Measurements from ENCODE around the gene ADAMTS2.

ADAMTS2 gene

DNA sequence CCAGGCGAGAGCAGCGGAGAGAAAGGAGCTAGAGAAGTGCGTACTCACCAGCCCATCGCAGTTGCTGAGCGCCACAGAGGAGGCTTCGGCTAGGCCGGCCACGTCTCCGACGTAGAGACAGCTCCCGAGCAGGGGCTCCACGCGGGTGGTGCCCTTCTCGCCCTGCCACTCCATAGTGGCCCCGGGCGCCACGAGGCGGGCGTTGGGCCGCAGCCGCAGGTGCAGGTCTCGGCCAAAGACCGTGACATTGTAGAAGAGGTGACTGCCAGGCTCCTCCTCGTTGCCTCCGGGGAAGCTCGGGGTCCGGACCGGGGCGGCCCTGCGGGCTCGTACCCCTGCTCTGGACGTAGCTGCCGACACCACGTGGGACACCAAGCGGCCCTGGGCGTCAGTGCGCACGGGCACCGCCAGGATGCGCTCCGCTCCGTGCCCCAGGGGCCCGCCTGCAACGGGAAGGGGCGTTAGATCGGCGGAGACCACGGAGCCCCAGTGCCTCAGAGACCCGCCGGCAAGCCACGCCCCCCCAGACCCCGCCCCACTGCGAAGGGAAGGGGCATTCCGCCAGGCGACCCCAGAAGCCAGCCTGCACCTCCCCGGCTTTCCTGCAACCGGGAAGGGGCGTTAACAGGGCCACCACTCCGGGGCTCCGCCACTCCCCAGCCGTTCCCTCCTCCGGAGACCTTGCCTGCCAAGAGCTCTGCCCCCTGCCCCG is 1.4 kb downstream of the ADAMTS2 start:
- Histone ChIP-seq H3K4ac (ENCODE audit: low read depth, low read length) (no peak overlapping the region), H3K79me1 (ENCODE audit: low read length) (no peaks in the 10 kb centered on the region), H3K27ac (ENCODE audit: low read depth, low read length) (no peak overlapping the region), H3K23ac (ENCODE audit: low read length) (peak overlapping the region; percentile 29), H3K27me3 (ENCODE audit: insufficient read depth, low read length, poor library complexity) (peaks cover 4% of the 10 kb centered on the region), H3K4me1 (ENCODE audit: control insufficient read depth, low read depth, low read length) (no peaks in the 10 kb centered on the region), H2AK5ac (ENCODE audit: low read length) (no peak overlapping the region), H4K5ac (ENCODE audit: low read length) (no peak overlapping the region), H3K56ac (ENCODE audit: low read length) (peak overlapping the region; percentile 65), H2BK15ac (replicated peaks; ENCODE audit: low read depth) (no peak overlapping the region), H2BK5ac (ENCODE audit: low read length) (no peak overlapping the region), H3K9ac (ENCODE audit: low read length) (peak overlapping the region; percentile 62), H3K18ac (ENCODE audit: low read length) (no peak overlapping the region), H3K4me3 (ENCODE audit: low read length) (peak overlapping the region; percentile 43), H3K79me2 (ENCODE audit: control insufficient read depth, insufficient read depth, low read length) (no peaks in the 10 kb centered on the region), H4K8ac (ENCODE audit: low read depth, low read length) (no peak overlapping the region), H3K4me2 (ENCODE audit: low read length) (peak overlapping the region; percentile 86), H3K36me3 (ENCODE audit: control insufficient read depth, insufficient read depth, low read length) (no peaks in the 10 kb centered on the region), H2BK120ac (ENCODE audit: low read depth, low read length) (no peak overlapping the region)
- WGBS (ENCODE audit: extremely low coverage, insufficient coverage, low lambda C conversion rate), result no CpG with 5 or more reads among the region's 63 CpGs
- DNase-seq, result peak; percentile 74

DNA sequence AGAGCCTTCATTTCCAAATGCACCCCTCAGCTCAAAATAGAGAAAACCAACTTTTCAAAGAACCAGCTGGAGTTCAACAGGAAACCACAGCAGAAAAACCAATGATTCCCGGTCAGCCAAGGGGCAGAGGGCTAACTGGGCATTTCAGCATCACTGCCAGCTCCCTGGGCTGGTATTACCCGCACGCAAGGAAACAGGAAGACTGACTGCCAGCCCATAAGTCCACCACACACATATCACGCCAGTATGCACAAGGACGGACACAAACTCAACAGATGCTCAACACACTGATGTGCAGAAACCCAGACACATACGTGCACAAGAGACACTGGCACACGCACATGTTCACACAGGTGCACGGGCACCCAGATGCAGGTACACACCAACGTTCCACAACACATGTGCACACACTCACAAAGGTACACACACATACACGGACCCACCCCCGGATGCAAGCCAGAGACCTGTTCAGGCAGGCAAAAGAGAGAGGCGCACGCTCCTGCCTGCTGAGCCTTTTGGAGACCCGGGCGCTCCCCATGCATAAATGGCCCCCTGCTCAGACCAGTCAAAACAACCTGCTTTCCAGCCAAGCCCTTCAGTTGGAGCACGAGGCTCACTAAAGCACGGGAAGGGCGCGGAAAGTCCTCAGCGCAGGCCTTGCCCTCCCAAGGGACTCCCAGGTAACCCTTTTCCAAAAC is 2.1 kb downstream of the ADAMTS2 start:
- peak overlapping the region; percentile 86 for H3K4me2 ChIP-seq (ENCODE audit: low read length)
- no peak overlapping the region for H3K23ac ChIP-seq (ENCODE audit: low read length)
- H3K4ac ChIP-seq (ENCODE audit: low read depth, low read length), result no peak overlapping the region
- H3K56ac ChIP-seq (ENCODE audit: low read length), result no peak overlapping the region
- no peaks in the 10 kb centered on the region for H3K4me1 ChIP-seq (ENCODE audit: control insufficient read depth, low read depth, low read length)
- no peak overlapping the region for H4K5ac ChIP-seq (ENCODE audit: low read length)
- H2AK5ac ChIP-seq (ENCODE audit: low read length), result no peak overlapping the region
- no peak overlapping the region for H2BK5ac ChIP-seq (ENCODE audit: low read length)
- no peaks in the 10 kb centered on the region for H3K79me1 ChIP-seq (ENCODE audit: low read length)
- no peak for DNase-seq
- no peak overlapping the region for H3K9ac ChIP-seq (ENCODE audit: low read length)
- no CpG with 5 or more reads among the region's 20 CpGs for WGBS (ENCODE audit: extremely low coverage, insufficient coverage, low lambda C conversion rate)
- no peak overlapping the region for H2BK15ac ChIP-seq (replicated peaks; ENCODE audit: low read depth)
- H2BK120ac ChIP-seq (ENCODE audit: low read depth, low read length), result no peak overlapping the region
- H3K4me3 ChIP-seq (ENCODE audit: low read length), result no peak overlapping the region
- H3K79me2 ChIP-seq (ENCODE audit: control insufficient read depth, insufficient read depth, low read length), result no peaks in the 10 kb centered on the region
- no peak overlapping the region for H3K27ac ChIP-seq (ENCODE audit: low read depth, low read length)
- peaks cover 4% of the 10 kb centered on the region for H3K27me3 ChIP-seq (ENCODE audit: insufficient read depth, low read length, poor library complexity)
- no peak overlapping the region for H4K8ac ChIP-seq (ENCODE audit: low read depth, low read length)
- no peaks in the 10 kb centered on the region for H3K36me3 ChIP-seq (ENCODE audit: control insufficient read depth, insufficient read depth, low read length)
- no peak overlapping the region for H3K18ac ChIP-seq (ENCODE audit: low read length)

DNA sequence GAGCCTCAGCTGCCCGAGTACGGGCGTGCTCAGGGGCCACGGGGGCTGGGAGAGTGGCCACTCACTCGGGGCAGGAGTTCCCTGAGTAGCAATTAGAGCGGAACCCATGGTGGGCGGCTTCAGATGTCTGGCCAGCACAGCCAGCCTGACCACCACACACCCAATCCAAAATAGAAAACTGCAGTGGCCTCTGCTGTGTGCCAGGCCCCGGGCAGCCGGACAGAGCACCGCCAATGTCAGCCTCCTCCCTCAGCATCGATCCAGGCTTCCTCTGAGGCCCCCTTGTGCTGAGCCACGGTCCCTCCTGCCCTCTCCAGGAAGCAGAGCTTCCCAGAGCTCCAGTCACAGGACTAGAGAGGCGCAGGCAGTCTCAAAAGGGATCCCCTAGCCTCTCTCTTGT is 2.7 kb downstream of the ADAMTS2 start:
- no peak overlapping the region for H3K4me3 ChIP-seq (ENCODE audit: low read length)
- H4K5ac ChIP-seq (ENCODE audit: low read length), result no peak overlapping the region
- no peak overlapping the region for H3K4me2 ChIP-seq (ENCODE audit: low read length)
- no peak overlapping the region for H3K9ac ChIP-seq (ENCODE audit: low read length)
- no peaks in the 10 kb centered on the region for H3K36me3 ChIP-seq (ENCODE audit: control insufficient read depth, insufficient read depth, low read length)
- H3K23ac ChIP-seq (ENCODE audit: low read length), result no peak overlapping the region
- H3K79me1 ChIP-seq (ENCODE audit: low read length), result no peaks in the 10 kb centered on the region
- no peak overlapping the region for H3K27ac ChIP-seq (ENCODE audit: low read depth, low read length)
- no peak overlapping the region for H3K18ac ChIP-seq (ENCODE audit: low read length)
- no peaks in the 10 kb centered on the region for H3K4me1 ChIP-seq (ENCODE audit: control insufficient read depth, low read depth, low read length)
- H3K27me3 ChIP-seq (ENCODE audit: insufficient read depth, low read length, poor library complexity), result peaks cover 4% of the 10 kb centered on the region
- H3K4ac ChIP-seq (ENCODE audit: low read depth, low read length), result no peak overlapping the region
- no peaks in the 10 kb centered on the region for H3K79me2 ChIP-seq (ENCODE audit: control insufficient read depth, insufficient read depth, low read length)
- H2BK5ac ChIP-seq (ENCODE audit: low read length), result no peak overlapping the region
- no CpG with 5 or more reads among the region's 13 CpGs for WGBS (ENCODE audit: extremely low coverage, insufficient coverage, low lambda C conversion rate)
- peak; percentile 39 for DNase-seq
- H2AK5ac ChIP-seq (ENCODE audit: low read length), result no peak overlapping the region
- no peak overlapping the region for H4K8ac ChIP-seq (ENCODE audit: low read depth, low read length)
- no peak overlapping the region for H2BK120ac ChIP-seq (ENCODE audit: low read depth, low read length)
- H2BK15ac ChIP-seq (replicated peaks; ENCODE audit: low read depth), result no peak overlapping the region
- H3K56ac ChIP-seq (ENCODE audit: low read length), result no peak overlapping the region

DNA sequence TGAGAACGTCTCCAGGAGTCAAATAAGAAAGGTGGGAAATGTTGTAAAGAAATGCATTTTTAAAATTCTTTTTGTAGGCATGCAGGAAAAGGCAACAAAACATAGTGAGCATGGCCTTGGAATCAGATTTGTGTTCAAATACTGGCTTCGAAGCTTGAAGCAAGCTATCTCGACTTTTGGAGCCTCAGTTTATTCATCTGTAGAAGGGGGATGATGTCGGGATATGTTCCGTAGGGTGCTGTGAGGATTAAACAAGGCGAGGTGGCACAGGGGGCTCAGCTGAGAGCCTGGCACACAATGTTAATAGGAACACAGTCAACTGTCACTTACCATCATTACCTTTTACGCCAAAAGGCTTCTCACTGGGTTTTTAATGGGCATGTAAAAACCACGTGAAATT is 4.8 kb downstream of the ADAMTS2 start:
- Histone ChIP-seq H2BK5ac (ENCODE audit: low read length) (no peak overlapping the region), H3K27ac (ENCODE audit: low read depth, low read length) (no peak overlapping the region), H3K27me3 (ENCODE audit: insufficient read depth, low read length, poor library complexity) (peaks cover 4% of the 10 kb centered on the region), H2BK120ac (ENCODE audit: low read depth, low read length) (no peak overlapping the region), H3K79me1 (ENCODE audit: low read length) (no peaks in the 10 kb centered on the region), H3K4me2 (ENCODE audit: low read length) (no peak overlapping the region), H3K4me3 (ENCODE audit: low read length) (no peak overlapping the region), H2AK5ac (ENCODE audit: low read length) (no peak overlapping the region), H3K9ac (ENCODE audit: low read length) (no peak overlapping the region), H3K23ac (ENCODE audit: low read length) (no peak overlapping the region), H4K5ac (ENCODE audit: low read length) (no peak overlapping the region), H3K79me2 (ENCODE audit: control insufficient read depth, insufficient read depth, low read length) (no peaks in the 10 kb centered on the region), H3K56ac (ENCODE audit: low read length) (no peak overlapping the region), H2BK15ac (replicated peaks; ENCODE audit: low read depth) (no peak overlapping the region), H3K4ac (ENCODE audit: low read depth, low read length) (no peak overlapping the region), H3K36me3 (ENCODE audit: control insufficient read depth, insufficient read depth, low read length) (no peaks in the 10 kb centered on the region), H3K18ac (ENCODE audit: low read length) (no peak overlapping the region), H3K4me1 (ENCODE audit: control insufficient read depth, low read depth, low read length) (no peaks in the 10 kb centered on the region), H4K8ac (ENCODE audit: low read depth, low read length) (no peak overlapping the region)
- no peak for DNase-seq
- WGBS (ENCODE audit: extremely low coverage, insufficient coverage, low lambda C conversion rate), result no CpG with 5 or more reads among the region's 8 CpGs

DNA sequence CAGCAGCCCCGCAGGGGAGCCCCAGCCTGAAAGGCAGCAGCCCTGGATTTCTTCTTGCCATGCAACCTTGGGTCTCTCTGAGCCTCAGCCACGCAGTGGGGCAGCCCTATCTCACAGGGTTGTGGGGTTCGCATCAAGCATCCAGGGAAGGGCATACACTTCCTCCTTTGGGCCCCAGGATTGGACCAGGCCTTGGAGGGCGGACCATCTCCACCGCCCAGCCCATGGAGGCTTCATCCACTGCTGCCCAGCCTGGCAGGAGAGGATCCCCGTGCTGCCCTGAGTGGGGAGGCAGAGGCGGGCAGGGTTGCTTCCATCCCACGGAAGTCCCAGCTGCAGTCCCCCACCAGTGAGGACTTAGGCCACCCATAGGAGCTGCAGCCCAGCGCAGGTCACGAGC is 5.3 kb downstream of the ADAMTS2 start:
- no peaks in the 10 kb centered on the region for H3K4me1 ChIP-seq (ENCODE audit: control insufficient read depth, low read depth, low read length)
- no peak overlapping the region for H3K23ac ChIP-seq (ENCODE audit: low read length)
- no peak overlapping the region for H3K4ac ChIP-seq (ENCODE audit: low read depth, low read length)
- H4K5ac ChIP-seq (ENCODE audit: low read length), result no peak overlapping the region
- H3K18ac ChIP-seq (ENCODE audit: low read length), result no peak overlapping the region
- H2AK5ac ChIP-seq (ENCODE audit: low read length), result no peak overlapping the region
- no CpG with 5 or more reads among the region's 10 CpGs for WGBS (ENCODE audit: extremely low coverage, insufficient coverage, low lambda C conversion rate)
- no peak overlapping the region for H3K27ac ChIP-seq (ENCODE audit: low read depth, low read length)
- no peak overlapping the region for H3K56ac ChIP-seq (ENCODE audit: low read length)
- H3K4me2 ChIP-seq (ENCODE audit: low read length), result no peak overlapping the region
- H3K4me3 ChIP-seq (ENCODE audit: low read length), result no peak overlapping the region
- no peak for DNase-seq
- H2BK120ac ChIP-seq (ENCODE audit: low read depth, low read length), result no peak overlapping the region
- peaks cover 4% of the 10 kb centered on the region for H3K27me3 ChIP-seq (ENCODE audit: insufficient read depth, low read length, poor library complexity)
- no peak overlapping the region for H4K8ac ChIP-seq (ENCODE audit: low read depth, low read length)
- no peak overlapping the region for H2BK5ac ChIP-seq (ENCODE audit: low read length)
- H3K9ac ChIP-seq (ENCODE audit: low read length), result no peak overlapping the region
- no peaks in the 10 kb centered on the region for H3K79me2 ChIP-seq (ENCODE audit: control insufficient read depth, insufficient read depth, low read length)
- H3K79me1 ChIP-seq (ENCODE audit: low read length), result no peaks in the 10 kb centered on the region
- no peaks in the 10 kb centered on the region for H3K36me3 ChIP-seq (ENCODE audit: control insufficient read depth, insufficient read depth, low read length)
- no peak overlapping the region for H2BK15ac ChIP-seq (replicated peaks; ENCODE audit: low read depth)
